Loucy (cell line): Measurements from ENCODE around the gene ASF1B.

Experiments
- H2AFZ ChIP-seq: fragments of 200-600 bp; sonication (generic); 2 replicates; pipeline ENCODE4 v1.6.0; 2016; ENCODE audit warnings: antibody characterized with exemption, mild to moderate bottlenecking, low read length, moderate library complexity
- H3F3A ChIP-seq: fragments of 200-600 bp; 2 replicates; pipeline ENCODE4 v1.6.0; 2016; ENCODE audit warnings: antibody characterized with exemption, low read depth, mild to moderate bottlenecking
- H3K27me3 ChIP-seq: fragments of 200-600 bp; sonication (generic); 2 replicates; pipeline ENCODE4 v1.6.1; 2014; ENCODE audit warnings: low read length, mild to moderate bottlenecking; ENCODE audit not compliant: insufficient read depth, poor library complexity, severe bottlenecking
- H3K36me3 ChIP-seq: fragments of 200-600 bp; sonication (generic); 2 replicates; pipeline ENCODE4 v1.6.1; 2016; ENCODE audit warnings: low read length; ENCODE audit not compliant: insufficient read depth
- H3K4me1 ChIP-seq: fragments of 200-600 bp; sonication (generic); 2 replicates; pipeline ENCODE4 v1.5.1; 2014; ENCODE audit warnings: low read length, mild to moderate bottlenecking; ENCODE audit not compliant: insufficient read depth, poor library complexity, severe bottlenecking
- H3K4me2 ChIP-seq: fragments of 200-600 bp; sonication (generic); 2 replicates; pipeline ENCODE4 v1.6.0; 2014; ENCODE audit warnings: antibody characterized with exemption, low read length, low read depth, mild to moderate bottlenecking; ENCODE audit not compliant: poor library complexity, severe bottlenecking
- H3K4me3 ChIP-seq: fragments of 200-600 bp; sonication (generic); 2 replicates; pipeline ENCODE4 v1.5.1; 2014; ENCODE audit warnings: low read length, mild to moderate bottlenecking, mixed read lengths; ENCODE audit not compliant: poor library complexity, severe bottlenecking
- H3K79me2 ChIP-seq: fragments of 200-600 bp; sonication (generic); 2 replicates; pipeline ENCODE4 v1.6.1; 2014; ENCODE audit warnings: low read length; ENCODE audit not compliant: insufficient read depth
- H3K9ac ChIP-seq: fragments of 200-600 bp; sonication (generic); 2 replicates; pipeline ENCODE4 v1.6.0; 2014; ENCODE audit warnings: mild to moderate bottlenecking, low read depth, low read length, moderate library complexity; ENCODE audit not compliant: poor library complexity, severe bottlenecking
- H3K9me2 ChIP-seq: fragments of 200-600 bp; sonication (generic); replicated peaks from 2 replicates; pipeline ENCODE4 v1.6.1; 2016; ENCODE audit warnings: low read depth, low read length, mixed read lengths
- H3K9me3 ChIP-seq: fragments of 200-600 bp; sonication (generic); 2 replicates; pipeline ENCODE4 v1.6.1; 2014; ENCODE audit warnings: mild to moderate bottlenecking, antibody characterized with exemption, low read length, low read depth; ENCODE audit not compliant: insufficient read depth
- H4K20me1 ChIP-seq: fragments of 200-600 bp; sonication (generic); 2 replicates; pipeline ENCODE4 v1.6.0; 2014; ENCODE audit warnings: antibody characterized with exemption, low read length, mild to moderate bottlenecking; ENCODE audit not compliant: insufficient read depth, poor library complexity, severe bottlenecking
- EZH2phosphoT487 ChIP-seq: fragments of 200-600 bp; IDR thresholded peaks from 2 replicates; pipeline ENCODE4 v1.6.1; 2018; ENCODE audit warnings: antibody characterized with exemption, mild to moderate bottlenecking, moderate library complexity, borderline replicate concordance
- TF ChIP-seq, protein P1 (sequence below): fragments of 200-600 bp; sonication (generic); conservative IDR thresholded peaks from 2 replicates; pipeline ENCODE4 v1.5.1; 2014; ENCODE audit warnings: mild to moderate bottlenecking, antibody characterized with exemption, low read length

ASF1B gene

DNA sequence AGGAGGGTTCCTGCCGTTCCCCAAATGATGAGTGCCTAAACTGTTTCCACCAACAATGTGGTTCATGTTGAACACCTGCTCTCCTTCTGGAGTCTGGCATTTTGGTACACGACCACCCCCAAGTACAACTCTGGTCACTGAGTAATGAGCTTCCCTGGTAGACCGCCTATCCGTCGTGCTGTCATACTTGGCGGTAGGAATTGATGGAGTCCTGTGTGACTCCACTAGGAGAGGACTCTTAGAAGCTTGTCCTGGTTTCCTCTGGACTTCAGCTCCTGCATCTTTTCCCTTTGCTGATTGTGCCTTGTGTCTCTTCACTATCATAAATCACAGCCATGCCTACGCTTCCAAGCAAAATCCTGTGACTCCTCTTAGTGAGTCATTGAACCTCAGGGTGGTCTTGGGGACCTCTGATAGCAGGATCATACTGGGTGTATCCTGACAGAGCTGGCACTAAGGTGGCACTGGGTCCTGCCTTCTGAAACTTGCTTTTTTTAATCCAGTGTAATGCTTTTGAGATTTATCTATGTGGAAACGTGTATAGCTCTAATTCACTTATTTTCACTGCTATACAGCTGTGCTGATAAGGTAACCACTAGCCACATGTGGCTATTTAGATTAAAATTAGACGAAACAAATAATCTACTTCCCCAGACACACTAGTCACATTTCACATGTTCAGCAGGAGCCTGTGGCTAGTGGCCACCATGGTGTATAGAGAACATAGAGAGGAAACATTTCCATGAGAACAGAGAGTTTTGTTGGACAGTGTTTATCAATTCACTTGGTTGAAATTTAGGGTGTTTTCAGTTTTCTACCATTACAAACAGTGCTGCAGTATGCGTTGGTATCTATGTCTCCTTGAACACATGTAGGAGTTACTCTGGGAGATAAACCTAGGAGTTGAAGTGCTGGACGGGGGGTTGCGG is 6.1 kb upstream of the ASF1B start:
- no peak overlapping the region for H3K4me2 ChIP-seq
- H3F3A ChIP-seq, result no peaks in the 10 kb centered on the region
- H3K9ac ChIP-seq, result peak overlapping the region; percentile 22
- H3K79me2 ChIP-seq, result peaks cover 6% of the 10 kb centered on the region; the same call in 1 of the 2 replicates
- no peaks in the 10 kb centered on the region for H3K9me2 ChIP-seq
- TF ChIP-seq, protein P1, sequence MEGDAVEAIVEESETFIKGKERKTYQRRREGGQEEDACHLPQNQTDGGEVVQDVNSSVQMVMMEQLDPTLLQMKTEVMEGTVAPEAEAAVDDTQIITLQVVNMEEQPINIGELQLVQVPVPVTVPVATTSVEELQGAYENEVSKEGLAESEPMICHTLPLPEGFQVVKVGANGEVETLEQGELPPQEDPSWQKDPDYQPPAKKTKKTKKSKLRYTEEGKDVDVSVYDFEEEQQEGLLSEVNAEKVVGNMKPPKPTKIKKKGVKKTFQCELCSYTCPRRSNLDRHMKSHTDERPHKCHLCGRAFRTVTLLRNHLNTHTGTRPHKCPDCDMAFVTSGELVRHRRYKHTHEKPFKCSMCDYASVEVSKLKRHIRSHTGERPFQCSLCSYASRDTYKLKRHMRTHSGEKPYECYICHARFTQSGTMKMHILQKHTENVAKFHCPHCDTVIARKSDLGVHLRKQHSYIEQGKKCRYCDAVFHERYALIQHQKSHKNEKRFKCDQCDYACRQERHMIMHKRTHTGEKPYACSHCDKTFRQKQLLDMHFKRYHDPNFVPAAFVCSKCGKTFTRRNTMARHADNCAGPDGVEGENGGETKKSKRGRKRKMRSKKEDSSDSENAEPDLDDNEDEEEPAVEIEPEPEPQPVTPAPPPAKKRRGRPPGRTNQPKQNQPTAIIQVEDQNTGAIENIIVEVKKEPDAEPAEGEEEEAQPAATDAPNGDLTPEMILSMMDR, result no peak
- no peak for TF ChIP-seq EZH2phosphoT487
- H3K4me3 ChIP-seq, result no peak overlapping the region
- H2AFZ ChIP-seq, result no peak overlapping the region
- H3K27me3 ChIP-seq, result no peaks in the 10 kb centered on the region
- H3K36me3 ChIP-seq, result no peaks in the 10 kb centered on the region
- no peaks in the 10 kb centered on the region for H4K20me1 ChIP-seq
- peaks cover 9% of the 10 kb centered on the region for H3K4me1 ChIP-seq
- H3K9me3 ChIP-seq, result no peaks in the 10 kb centered on the region

DNA sequence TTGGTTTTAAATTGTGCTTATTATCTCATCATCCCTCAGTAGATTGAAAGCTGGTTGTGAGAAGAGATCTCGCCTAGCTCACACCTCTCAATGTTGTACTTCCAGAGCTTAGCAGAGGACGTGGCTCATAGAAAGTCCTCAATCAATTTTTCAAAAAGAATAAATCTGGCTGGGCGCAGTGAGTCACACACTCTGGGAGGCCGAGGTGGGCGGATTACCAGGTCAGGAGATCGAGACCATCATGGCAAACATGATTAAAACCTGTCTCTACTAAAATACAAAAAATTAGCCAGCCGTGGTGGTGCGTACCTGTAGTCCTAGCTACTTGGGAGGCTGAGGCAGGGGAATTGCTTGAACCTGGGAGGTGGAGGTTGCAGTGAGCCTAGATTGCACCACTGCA is 4.7 kb upstream of the ASF1B start:
- no peaks in the 10 kb centered on the region for H3K9me2 ChIP-seq
- TF ChIP-seq, protein P1, result no peak
- TF ChIP-seq EZH2phosphoT487, result no peak
- no peak overlapping the region for H3K4me3 ChIP-seq
- no peaks in the 10 kb centered on the region for H3K9me3 ChIP-seq
- no peak overlapping the region for H2AFZ ChIP-seq
- H3K4me2 ChIP-seq, result no peak overlapping the region
- no peaks in the 10 kb centered on the region for H3K36me3 ChIP-seq
- no peaks in the 10 kb centered on the region for H4K20me1 ChIP-seq
- H3K9ac ChIP-seq, result no peak overlapping the region
- H3K4me1 ChIP-seq, result peaks cover 12% of the 10 kb centered on the region
- H3F3A ChIP-seq, result no peaks in the 10 kb centered on the region
- H3K27me3 ChIP-seq, result no peaks in the 10 kb centered on the region
- H3K79me2 ChIP-seq, result peaks cover 9% of the 10 kb centered on the region

DNA sequence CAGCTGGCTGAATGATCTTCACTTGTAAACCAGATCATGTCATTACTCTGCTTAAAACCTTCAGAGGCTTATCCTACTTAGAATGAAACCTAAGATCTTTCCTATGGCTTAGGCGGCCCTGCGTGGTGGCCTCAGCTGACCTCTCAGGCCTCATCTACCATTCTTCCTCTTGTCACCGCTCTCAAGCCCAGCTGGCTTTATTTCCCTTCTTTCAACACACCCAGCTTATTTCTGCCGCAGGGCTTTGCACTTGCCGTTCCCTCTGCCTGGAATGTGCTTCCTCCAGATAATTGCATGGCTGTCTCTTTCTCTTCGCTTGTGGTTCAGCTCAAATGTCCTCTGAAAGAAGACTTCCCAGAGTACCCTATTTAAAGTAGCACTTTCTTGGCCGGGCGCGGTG is 3.6 kb upstream of the ASF1B start:
- Histone ChIP-seq H3K9me3 (no peaks in the 10 kb centered on the region), H3F3A (no peaks in the 10 kb centered on the region), H3K79me2 (peaks cover 20% of the 10 kb centered on the region), H3K9me2 (no peaks in the 10 kb centered on the region), H2AFZ (no peak overlapping the region), H3K4me3 (no peak overlapping the region), H3K36me3 (no peaks in the 10 kb centered on the region), H3K4me2 (no peak overlapping the region), H3K9ac (no peak overlapping the region), H4K20me1 (peaks cover 7% of the 10 kb centered on the region), H3K27me3 (no peaks in the 10 kb centered on the region), H3K4me1 (peaks cover 20% of the 10 kb centered on the region)
- TF ChIP-seq, protein P1, result no peak
- no peak for TF ChIP-seq EZH2phosphoT487
